PC-9 (cell line): ENCODE measurements around the gene COQ8A. TPM values are rescaled to one million over a fixed set of nuclear protein-coding genes. Genes with fewer than 3 reads are reported as not detected.

Source experiments
- BruUV-seq: library from RNA; stranded (reverse); fragments of 400-500 nt; replicated peaks from 2 replicates; lab custom pipeline; 2021; lab: Mats Ljungman, UMichigan
- CTCF ChIA-PET: fragments of 300-600 bp; sonication (Branson Sonifier 250); formaldehyde crosslinking; loops from one replicate; lab custom pipeline; 2022; ENCODE audit warnings: antibody characterized with exemption; lab: Charles Lee
- POLR2A ChIA-PET: fragments of 300-600 bp; sonication (Branson Sonifier 250); formaldehyde crosslinking; loops from one replicate; lab custom pipeline; 2022; ENCODE audit warnings: antibody characterized with exemption; ENCODE audit not compliant: unreplicated experiment; lab: Charles Lee
- DNase-seq, 2 experiments: peaks; one replicate each; pipeline versions ENCODE4 v3.0.0 to v3.0.0-alpha.2; 2015 to 2022; ENCODE audit warnings: mixed read lengths in 1 of 2
- H2AFZ ChIP-seq: fragments of 200-600 bp; sonication (generic); 2 replicates; pipeline ENCODE4 v1.8.1; 2017; ENCODE audit warnings: antibody characterized with exemption
- H3F3A ChIP-seq: fragments of 200-600 bp; sonication (generic); 2 replicates; pipeline ENCODE4 v1.8.1; 2017; ENCODE audit warnings: antibody characterized with exemption, mild to moderate bottlenecking, low read depth; ENCODE audit not compliant: insufficient read depth
- H3K27ac ChIP-seq: fragments of 200-600 bp; sonication (generic); 2 replicates; pipeline ENCODE4 v1.6.1; 2016; ENCODE audit warnings: mixed run types
- H3K27me3 ChIP-seq: fragments of 200-600 bp; sonication (generic); 2 replicates; pipeline ENCODE4 v1.6.1; 2016; ENCODE audit warnings: low read depth, mixed run types; ENCODE audit not compliant: insufficient read depth
- H3K36me3 ChIP-seq: fragments of 200-600 bp; sonication (generic); 2 replicates; pipeline ENCODE4 v1.6.1; 2016; ENCODE audit warnings: low read depth, mixed run types
- H3K4me1 ChIP-seq: fragments of 200-600 bp; sonication (generic); replicated peaks from 2 replicates; pipeline ENCODE4 v1.6.1; 2016; ENCODE audit warnings: mixed run types; ENCODE audit not compliant: insufficient read depth
- H3K4me2 ChIP-seq: fragments of 200-600 bp; sonication (generic); 2 replicates; pipeline ENCODE4 v1.6.1; 2017; ENCODE audit warnings: mixed run types
- H3K4me3 ChIP-seq: fragments of 200-600 bp; sonication (generic); 2 replicates; pipeline ENCODE4 v1.6.1; 2016; ENCODE audit warnings: mixed run types
- H3K79me2 ChIP-seq: fragments of 200-600 bp; sonication (generic); 2 replicates; pipeline ENCODE4 v1.6.1; 2017; ENCODE audit warnings: low read depth, mixed run types
- H3K9me2 ChIP-seq: fragments of 200-600 bp; sonication (generic); 2 replicates; pipeline ENCODE4 v1.8.1; 2017; ENCODE audit warnings: mild to moderate bottlenecking; ENCODE audit not compliant: insufficient read depth
- H3K9me3 ChIP-seq: fragments of 200-600 bp; sonication (generic); 2 replicates; pipeline ENCODE4 v1.8.1; 2016; ENCODE audit warnings: low read depth; ENCODE audit not compliant: insufficient read depth
- H4K20me1 ChIP-seq: fragments of 200-600 bp; sonication (generic); 2 replicates; pipeline ENCODE4 v1.8.1; 2017; ENCODE audit not compliant: insufficient read depth
- CTCF ChIP-seq: fragments of 200-600 bp; sonication (generic); conservative IDR thresholded peaks from 2 replicates; pipeline ENCODE4 v1.6.1; 2017; ENCODE audit warnings: mixed run types, antibody characterized with exemption, mild to moderate bottlenecking, moderate library complexity
- EZH2 ChIP-seq: fragments of 200-600 bp; sonication (generic); IDR thresholded peaks from 2 replicates; pipeline ENCODE4 v1.8.0; 2017; ENCODE audit warnings: antibody characterized with exemption, low read depth
- intact Hi-C: fragments of 100-400 bp; cut with micrococcal nuclease; formaldehyde crosslinking; loops from one replicate; pipeline ENCODE4 v1.10.0; 2022; ENCODE audit not compliant: unreplicated experiment
- total RNA-seq: library from RNA; stranded (reverse); gene quantifications from 2 replicates; pipeline ENCODE4 v1.2.3, GENCODE V29; 2021

The COQ8A gene
- total RNA-seq, 1 experiment from 2014 or later, result 32.9 TPM

- intact Hi-C loops, result no loop called here
- Histone ChIP-seq H3K9me3 (no peaks in the 10 kb centered on the region), H3K4me1 (peaks cover 6% of the 10 kb centered on the region; the same call in 1 of the 2 replicates), H4K20me1 (peaks cover 6% of the 10 kb centered on the region), H3K9me2 (no peaks in the 10 kb centered on the region), H3K36me3 (no peaks in the 10 kb centered on the region), H3K4me3 (no peak overlapping the region), H3K27ac (no peak overlapping the region), H2AFZ (no peak overlapping the region), H3K79me2 (peaks cover 59% of the 10 kb centered on the region), H3F3A (no peaks in the 10 kb centered on the region), H3K27me3 (no peaks in the 10 kb centered on the region), H3K4me2 (no peak overlapping the region)
- TF ChIP-seq CTCF (no peak), EZH2 (no peak)
- ChIA-PET CTCF (no interaction called here), POLR2A (no interaction called here)
- no peak for DNase-seq
- no TSS peak for BruUV-seq
Measured at GRCh38 chr1:226946285-226946684, 6.2 kb downstream of the COQ8A start.

- ChIA-PET CTCF (no interaction called here), POLR2A (no interaction called here)
- Histone ChIP-seq H3K4me1 (0 out of 2 replicates have a peak, but pooled peaks cover 10% of the 10 kb centered on the region), H3K4me3 (no peak overlapping the region), H3K27ac (no peak overlapping the region), H3K9me2 (no peaks in the 10 kb centered on the region), H3K79me2 (peaks cover 56% of the 10 kb centered on the region), H3F3A (no peaks in the 10 kb centered on the region), H3K36me3 (no peaks in the 10 kb centered on the region), H2AFZ (no peak overlapping the region), H3K27me3 (no peaks in the 10 kb centered on the region), H4K20me1 (peaks cover 10% of the 10 kb centered on the region), H3K9me3 (no peaks in the 10 kb centered on the region), H3K4me2 (no peak overlapping the region)
- DNase-seq, result no peak
- TF ChIP-seq EZH2 (no peak), CTCF (no peak)
- BruUV-seq, result no TSS peak
- intact Hi-C loops, result no loop called here
Measured at GRCh38 chr1:226946841-226947240, 6.7 kb downstream of the COQ8A start.

- intact Hi-C loops, result no loop called here
- H3K79me2 ChIP-seq, result peaks cover 46% of the 10 kb centered on the region
- no TSS peak for BruUV-seq
- 0 out of 2 replicates have a peak, but pooled peaks cover 10% of the 10 kb centered on the region for H3K4me1 ChIP-seq
- H2AFZ ChIP-seq, result no peak overlapping the region
- H3K27ac ChIP-seq, result no peak overlapping the region
- no peak for TF ChIP-seq CTCF
- no peak for TF ChIP-seq EZH2
- ChIA-PET CTCF (no interaction called here), POLR2A (no interaction called here)
- H3K27me3 ChIP-seq, result no peaks in the 10 kb centered on the region
- no peak overlapping the region for H3K4me3 ChIP-seq
- H3K36me3 ChIP-seq, result no peaks in the 10 kb centered on the region
- no peaks in the 10 kb centered on the region for H3F3A ChIP-seq
- no peak for DNase-seq
- H3K9me3 ChIP-seq, result no peaks in the 10 kb centered on the region
- no peaks in the 10 kb centered on the region for H3K9me2 ChIP-seq
- H3K4me2 ChIP-seq, result no peak overlapping the region
- H4K20me1 ChIP-seq, result peaks cover 12% of the 10 kb centered on the region
Measured at GRCh38 chr1:226948051-226948450, 8.0 kb downstream of the COQ8A start.
